Neural progenitor cell (in vitro differentiated cells): ENCODE measurements around the gene LRRC8E. TPM values are rescaled to one million over a fixed set of nuclear protein-coding genes. Genes with fewer than 3 reads are reported as not detected.

Experiments used
- DNase-seq: peaks from one replicate; pipeline ENCODE4 v3.0.0-alpha.2; 2016; ENCODE audit warnings: low spot score
- H2AFZ ChIP-seq: fragments of 200-600 bp; sonication (generic); replicated peaks from 2 replicates; pipeline ENCODE4 v1.6.1; 2016; ENCODE audit warnings: antibody characterized with exemption
- H3F3A ChIP-seq: fragments of 200-600 bp; sonication (generic); 2 replicates; pipeline ENCODE4 v1.6.1; 2016; ENCODE audit warnings: antibody characterized with exemption, low read depth
- H3K27ac ChIP-seq: fragments of 200-600 bp; sonication (generic); 2 replicates; pipeline ENCODE4 v1.5.1; 2016; ENCODE audit warnings: mild to moderate bottlenecking
- H3K27me3 ChIP-seq: fragments of 200-600 bp; sonication (generic); 2 replicates; pipeline ENCODE4 v1.6.1; 2016; ENCODE audit warnings: mild to moderate bottlenecking, moderate library complexity
- H3K36me3 ChIP-seq: fragments of 200-600 bp; sonication (generic); 2 replicates; pipeline ENCODE4 v1.5.1; 2016
- H3K4me1 ChIP-seq: fragments of 200-600 bp; sonication (generic); 2 replicates; pipeline ENCODE4 v1.6.1; 2016; ENCODE audit warnings: mixed run types
- H3K4me2 ChIP-seq: fragments of 200-600 bp; sonication (generic); 2 replicates; pipeline ENCODE4 v1.6.1; 2016
- H3K4me3 ChIP-seq: fragments of 200-600 bp; sonication (generic); 2 replicates; pipeline ENCODE4 v1.5.1; 2016
- H3K79me2 ChIP-seq: fragments of 200-600 bp; sonication (generic); 2 replicates; pipeline ENCODE4 v1.6.1; 2016; ENCODE audit warnings: low read depth
- H3K9ac ChIP-seq: fragments of 200-600 bp; sonication (generic); 2 replicates; pipeline ENCODE4 v1.6.1; 2016
- H3K9me3 ChIP-seq: fragments of 200-600 bp; sonication (generic); 2 replicates; pipeline ENCODE4 v1.5.1; 2016; ENCODE audit warnings: low read depth
- H4K20me1 ChIP-seq: fragments of 200-600 bp; sonication (generic); 2 replicates; pipeline ENCODE4 v1.6.1; 2016; ENCODE audit warnings: low read depth
- H3K27ac Mint-ChIP-seq: 3 replicates; pipeline ENCODE4 v1.8.0; 2021; ENCODE audit warnings: mixed read lengths
- H3K27me3 Mint-ChIP-seq: 2 replicates; pipeline ENCODE4 v1.8.0; 2022; ENCODE audit warnings: low read depth, mild to moderate bottlenecking, inconsistent platforms, moderate library complexity, mixed read lengths; ENCODE audit not compliant: insufficient read depth
- H3K36me3 Mint-ChIP-seq: 3 replicates; pipeline ENCODE4 v1.8.0; 2021; ENCODE audit warnings: mixed read lengths
- H3K4me1 Mint-ChIP-seq: 3 replicates; pipeline ENCODE4 v1.8.0; 2021; ENCODE audit warnings: mixed read lengths
- H3K4me3 Mint-ChIP-seq: 3 replicates; pipeline ENCODE4 v1.8.0; 2021; ENCODE audit warnings: mild to moderate bottlenecking, moderate library complexity, mixed read lengths
- H3K9me3 Mint-ChIP-seq: 3 replicates; pipeline ENCODE4 v1.8.0; 2020; ENCODE audit warnings: mixed read lengths
- EZH2 ChIP-seq: fragments of 200-600 bp; sonication (generic); IDR thresholded peaks from 2 replicates; pipeline ENCODE4 v1.6.1; 2017; ENCODE audit warnings: antibody characterized with exemption, mild to moderate bottlenecking, moderate library complexity
- EZH2phosphoT487 ChIP-seq: fragments of 200-600 bp; sonication (generic); IDR thresholded peaks from 2 replicates; pipeline ENCODE4 v1.6.1; 2017; ENCODE audit warnings: antibody characterized with exemption
- total RNA-seq: library from RNA; depleted of rRNA; stranded (reverse); fragments of >200 nt; gene quantifications from 2 replicates; pipeline ENCODE4 v1.2.3, GENCODE V29; 2015; ENCODE audit warnings: low replicate concordance
- TF ChIP-seq, protein P1 (sequence below): fragments of 200-600 bp; sonication (generic); IDR thresholded peaks from 2 replicates; pipeline ENCODE4 v1.5.1; 2017; ENCODE audit warnings: antibody characterized with exemption, mild to moderate bottlenecking

Gene LRRC8E
- total RNA-seq, 1 donor from 2014 or later, result 1.2 TPM

GRCh38 chr19:7943444-7944176, 55.3 kb downstream of the LRRC8E start, which contains the start of gene TIMM44:
Gene TIMM44 (minus strand): TSS chr19:7943666. CDS start chr19:7943651, 15 bp downstream.
- peaks cover 4% of the 10 kb centered on the region for H3F3A ChIP-seq
- no peaks in the 10 kb centered on the region for H3K9me3 ChIP-seq
- peak within 1 kb of the TSS; percentile 97 for H3K4me2 ChIP-seq
- H3K27ac ChIP-seq, result peak within 1 kb of the TSS; percentile 91
- peaks cover 5% of the 10 kb centered on the region for H3K4me1 ChIP-seq
- peaks cover 16% of the 10 kb centered on the region for H3K4me1 Mint-ChIP-seq
- peaks cover 29% of the 10 kb centered on the region for H3K79me2 ChIP-seq
- no peaks in the 10 kb centered on the region for H3K9me3 Mint-ChIP-seq
- peak within 1 kb of the TSS; percentile 95 for H3K4me3 Mint-ChIP-seq
- no peak for TF ChIP-seq EZH2
- TF ChIP-seq, protein P1, sequence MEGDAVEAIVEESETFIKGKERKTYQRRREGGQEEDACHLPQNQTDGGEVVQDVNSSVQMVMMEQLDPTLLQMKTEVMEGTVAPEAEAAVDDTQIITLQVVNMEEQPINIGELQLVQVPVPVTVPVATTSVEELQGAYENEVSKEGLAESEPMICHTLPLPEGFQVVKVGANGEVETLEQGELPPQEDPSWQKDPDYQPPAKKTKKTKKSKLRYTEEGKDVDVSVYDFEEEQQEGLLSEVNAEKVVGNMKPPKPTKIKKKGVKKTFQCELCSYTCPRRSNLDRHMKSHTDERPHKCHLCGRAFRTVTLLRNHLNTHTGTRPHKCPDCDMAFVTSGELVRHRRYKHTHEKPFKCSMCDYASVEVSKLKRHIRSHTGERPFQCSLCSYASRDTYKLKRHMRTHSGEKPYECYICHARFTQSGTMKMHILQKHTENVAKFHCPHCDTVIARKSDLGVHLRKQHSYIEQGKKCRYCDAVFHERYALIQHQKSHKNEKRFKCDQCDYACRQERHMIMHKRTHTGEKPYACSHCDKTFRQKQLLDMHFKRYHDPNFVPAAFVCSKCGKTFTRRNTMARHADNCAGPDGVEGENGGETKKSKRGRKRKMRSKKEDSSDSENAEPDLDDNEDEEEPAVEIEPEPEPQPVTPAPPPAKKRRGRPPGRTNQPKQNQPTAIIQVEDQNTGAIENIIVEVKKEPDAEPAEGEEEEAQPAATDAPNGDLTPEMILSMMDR, result no peak
- peak within 1 kb of the TSS; percentile 97 for H3K9ac ChIP-seq
- H3K4me3 ChIP-seq, result peak within 1 kb of the TSS; percentile 92
- no peaks in the 10 kb centered on the region for H3K27me3 ChIP-seq
- peaks cover 4% of the 10 kb centered on the region for H3K27me3 Mint-ChIP-seq
- peak; percentile 100 for DNase-seq
- peak within 1 kb of the TSS; percentile 78 for H2AFZ ChIP-seq
- peak within 1 kb of the TSS; percentile 95 for H3K27ac Mint-ChIP-seq
- H4K20me1 ChIP-seq, result no peaks in the 10 kb centered on the region
- H3K36me3 Mint-ChIP-seq, result peaks cover 11% of the 10 kb centered on the region
- H3K36me3 ChIP-seq, result no peaks in the 10 kb centered on the region

DNA sequence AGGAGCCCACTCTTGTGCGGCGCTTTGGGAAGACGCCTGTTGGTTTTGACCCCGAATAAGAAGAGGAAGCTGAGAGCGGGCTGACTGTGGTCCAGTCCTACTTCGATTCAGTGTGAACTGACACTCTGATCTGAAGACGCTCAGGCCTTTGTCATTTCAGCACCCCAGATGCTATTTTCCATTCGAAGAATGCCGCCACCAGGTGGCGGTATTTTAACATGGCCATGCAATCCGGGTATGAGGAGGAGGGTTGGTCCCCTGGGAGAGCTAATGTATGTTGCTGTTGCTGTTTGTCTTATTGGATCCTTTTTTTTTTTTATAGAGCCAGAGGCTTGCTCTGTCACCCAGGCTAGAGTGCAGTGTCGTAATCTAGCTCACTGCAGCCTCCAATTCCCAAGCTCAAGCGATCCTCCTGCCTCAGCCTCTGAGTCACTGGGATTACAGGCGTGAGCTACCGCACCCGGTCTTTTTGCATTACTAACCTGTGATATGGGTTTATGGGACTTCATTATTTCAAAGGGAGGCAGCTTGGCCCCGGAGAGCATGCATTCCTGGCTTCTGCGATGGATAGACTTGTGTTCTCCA, 56.0 kb downstream of the LRRC8E start:
- H4K20me1 ChIP-seq, result no peaks in the 10 kb centered on the region
- peak overlapping the region; percentile 81 for H3K27ac ChIP-seq
- H3K9me3 ChIP-seq, result no peaks in the 10 kb centered on the region
- no peaks in the 10 kb centered on the region for H3K9me3 Mint-ChIP-seq
- H3K4me3 ChIP-seq, result peak overlapping the region; percentile 92
- H3K36me3 ChIP-seq, result no peaks in the 10 kb centered on the region
- peaks cover 4% of the 10 kb centered on the region for H3F3A ChIP-seq
- H3K4me1 Mint-ChIP-seq, result peaks cover 16% of the 10 kb centered on the region
- H3K27ac Mint-ChIP-seq, result peak overlapping the region; percentile 95
- peak overlapping the region; percentile 78 for H2AFZ ChIP-seq
- no peaks in the 10 kb centered on the region for H3K27me3 ChIP-seq
- H3K27me3 Mint-ChIP-seq, result peaks cover 4% of the 10 kb centered on the region
- peaks cover 29% of the 10 kb centered on the region for H3K79me2 ChIP-seq
- peaks cover 5% of the 10 kb centered on the region for H3K4me1 ChIP-seq
- no peak for TF ChIP-seq EZH2
- TF ChIP-seq EZH2phosphoT487, result no peak
- TF ChIP-seq, protein P1, result peak; percentile 89
- H3K36me3 Mint-ChIP-seq, result peaks cover 11% of the 10 kb centered on the region
- no peak overlapping the region for H3K9ac ChIP-seq
- H3K4me3 Mint-ChIP-seq, result peak overlapping the region; percentile 95
- peak; percentile 94 for DNase-seq
- peak overlapping the region; percentile 87 for H3K4me2 ChIP-seq

DNA sequence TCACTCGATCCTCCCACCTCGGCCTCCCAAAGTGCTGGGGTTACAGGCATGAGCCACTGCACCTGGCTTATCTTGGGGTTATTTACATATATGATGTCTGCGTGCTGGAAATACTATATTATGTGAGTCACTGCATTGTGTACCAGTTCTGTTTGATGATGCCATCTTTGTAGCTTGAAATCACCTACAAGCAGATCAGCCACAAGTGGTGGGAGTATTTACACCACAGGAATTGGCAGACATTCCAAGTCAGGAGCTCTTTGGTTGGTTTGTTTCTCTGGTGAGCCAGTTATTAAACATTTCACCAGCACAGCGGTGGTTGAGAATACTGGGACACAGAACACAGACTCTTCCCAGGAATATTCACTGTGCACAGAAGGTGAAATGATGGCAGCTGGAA, 59.6 kb downstream of the LRRC8E start:
- no peak for DNase-seq
- no peaks in the 10 kb centered on the region for H4K20me1 ChIP-seq
- H2AFZ ChIP-seq, result no peak overlapping the region
- no peaks in the 10 kb centered on the region for H3K36me3 ChIP-seq
- no peak overlapping the region for H3K27ac Mint-ChIP-seq
- peaks cover 11% of the 10 kb centered on the region for H3K79me2 ChIP-seq
- H3K4me3 ChIP-seq, result no peak overlapping the region
- no peak overlapping the region for H3K27ac ChIP-seq
- peaks cover 8% of the 10 kb centered on the region for H3K4me1 Mint-ChIP-seq
- no peaks in the 10 kb centered on the region for H3K4me1 ChIP-seq
- TF ChIP-seq, protein P1, result no peak
- TF ChIP-seq EZH2phosphoT487, result no peak
- no peak for TF ChIP-seq EZH2
- peaks cover 4% of the 10 kb centered on the region for H3K36me3 Mint-ChIP-seq
- H3K9ac ChIP-seq, result no peak overlapping the region
- peaks cover 4% of the 10 kb centered on the region for H3K27me3 Mint-ChIP-seq
- H3K4me3 Mint-ChIP-seq, result no peak overlapping the region
- H3F3A ChIP-seq, result peaks cover 4% of the 10 kb centered on the region
- no peaks in the 10 kb centered on the region for H3K9me3 Mint-ChIP-seq
- H3K4me2 ChIP-seq, result no peak overlapping the region
- H3K27me3 ChIP-seq, result no peaks in the 10 kb centered on the region
- no peaks in the 10 kb centered on the region for H3K9me3 ChIP-seq

Other genes starting within 250 kb of the LRRC8E start
- gene RETN, start 219.5 kb upstream of the LRRC8E start, total RNA-seq, result not detected in 2 replicates
- gene MCEMP1, start 211.4 kb upstream of the LRRC8E start, total RNA-seq, result not detected in 2 replicates
- gene TRAPPC5, start 207.7 kb upstream of the LRRC8E start, total RNA-seq, result 24.4 and 53.7 TPM in 2 replicates
- not detected in 2 replicates for gene FCER2, start 186.4 kb upstream of the LRRC8E start, total RNA-seq
- gene CLEC4G, start 156.4 kb upstream of the LRRC8E start, total RNA-seq, result not detected in 2 replicates
- gene CD209, start 141.0 kb upstream of the LRRC8E start, total RNA-seq, result not detected in 2 replicates
- gene CLEC4M, start 125.3 kb upstream of the LRRC8E start, total RNA-seq, result not detected in 2 replicates
- gene EVI5L, start 58.3 kb upstream of the LRRC8E start, total RNA-seq, result 4.1 and 13.5 TPM in 2 replicates
- gene PRR36, start 14.1 kb upstream of the LRRC8E start, total RNA-seq, result 0.07 and 2.8 TPM in 2 replicates
- gene MAP2K7, start 15.4 kb downstream of the LRRC8E start, total RNA-seq, result 14.4 and 20.7 TPM in 2 replicates
- 0.99 and 1.8 TPM in 2 replicates for gene TGFBR3L, start 26.3 kb downstream of the LRRC8E start, total RNA-seq
- 5.7 and 20.7 TPM in 2 replicates for gene SNAPC2, start 31.8 kb downstream of the LRRC8E start, total RNA-seq
- gene CTXN1, start 37.6 kb downstream of the LRRC8E start, total RNA-seq, result 3.7 and 34.3 TPM in 2 replicates
- 43.7 and 59.5 TPM in 2 replicates for gene TIMM44, start 55.2 kb downstream of the LRRC8E start, total RNA-seq
- 108 TPM in 2 replicates for gene ELAVL1, start 117.1 kb downstream of the LRRC8E start, total RNA-seq
- 1.2 TPM in 1 of 2 replicates, not detected in the other for gene CCL25, start 164.2 kb downstream of the LRRC8E start, total RNA-seq